GM18499 (cell line): Measurements from ENCODE around the gene PIK3C3.

Experiments used
- ATAC-seq: cut with Tn5 transposase; IDR thresholded peaks from one replicate; pipeline ENCODE4 v1.9.1; 2021; ENCODE audit warnings: moderate number of reproducible peaks; ENCODE audit not compliant: insufficient read depth, unreplicated experiment

Gene PIK3C3

GRCh38 chr18:41954827-41955613 is at the start of gene PIK3C3:
TSS of gene PIK3C3 (plus strand) at chr18:41955234. CDS start at chr18:41955292, 58 bp downstream.
- ATAC-seq = peak; percentile 91

DNA sequence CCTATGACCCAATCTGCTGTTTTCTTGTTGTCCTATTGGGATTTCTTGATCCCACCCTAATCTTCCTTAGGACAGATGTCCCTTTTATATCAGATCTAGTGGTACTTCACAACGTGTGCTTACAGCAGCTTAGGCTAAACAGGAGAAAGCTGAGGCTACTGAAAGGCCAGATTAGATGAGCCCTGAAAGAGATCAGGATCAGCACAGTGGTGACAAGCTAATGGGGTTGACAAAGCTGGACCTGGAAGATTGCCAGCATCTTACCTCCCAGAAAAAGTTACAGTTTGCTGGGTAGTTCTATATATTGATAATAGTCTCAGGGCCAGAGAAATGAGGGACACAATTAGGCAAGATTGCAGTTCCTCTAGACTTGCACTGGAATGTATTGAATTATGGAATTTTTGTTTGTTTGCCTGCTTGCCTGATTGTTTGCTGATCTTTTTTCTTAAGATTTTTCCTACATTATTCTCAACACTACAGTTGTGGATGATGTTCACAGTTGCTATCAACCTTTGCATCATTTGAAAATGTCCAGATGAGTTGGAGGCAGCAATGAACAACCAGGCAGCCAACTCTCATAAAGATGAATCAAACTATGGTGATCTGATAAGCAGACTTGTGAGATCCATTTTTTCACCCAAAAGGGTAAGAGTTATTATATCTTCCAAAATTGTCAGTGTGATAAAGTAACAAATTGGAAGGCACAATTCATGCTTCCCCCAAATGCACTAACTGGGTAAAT is 49.1 kb upstream of the PIK3C3 start:
- ATAC-seq = no peak

- ATAC-seq = peak; percentile 74
These were observed 48.4 kb upstream of the PIK3C3 start for GRCh38 chr18:41906528-41907146.

- ATAC-seq = no peak
These were observed 37.9 kb upstream of the PIK3C3 start for GRCh38 chr18:41917181-41917580.

GRCh38 chr18:41921770-41922169 is 33.3 kb upstream of the PIK3C3 start:
- ATAC-seq = no peak

GRCh38 chr18:41922176-41922575 is 32.9 kb upstream of the PIK3C3 start:
- no peak for ATAC-seq

- no peak for ATAC-seq
These were observed 32.2 kb upstream of the PIK3C3 start for GRCh38 chr18:41922841-41923240.

GRCh38 chr18:41923446-41923845 is 31.6 kb upstream of the PIK3C3 start:
- ATAC-seq = no peak

DNA sequence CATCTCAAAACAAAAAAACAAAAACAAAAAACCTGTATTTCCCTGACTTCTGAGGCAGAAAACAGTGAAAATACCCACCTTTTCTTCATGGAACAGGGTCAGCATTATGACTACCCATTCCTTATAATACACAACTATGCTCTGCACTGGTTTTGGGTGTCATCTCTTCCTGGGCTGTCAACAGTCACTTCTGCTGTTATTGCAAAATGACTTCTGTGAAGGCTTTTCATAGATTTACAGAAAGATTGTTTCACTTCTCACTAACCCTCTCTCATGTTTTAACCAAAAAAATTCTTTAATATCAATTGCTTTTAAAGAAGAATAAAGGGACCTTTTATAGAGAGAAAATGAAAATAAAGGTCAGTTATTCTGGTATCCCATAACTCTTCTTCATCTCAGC is 26.5 kb upstream of the PIK3C3 start:
- no peak for ATAC-seq

DNA sequence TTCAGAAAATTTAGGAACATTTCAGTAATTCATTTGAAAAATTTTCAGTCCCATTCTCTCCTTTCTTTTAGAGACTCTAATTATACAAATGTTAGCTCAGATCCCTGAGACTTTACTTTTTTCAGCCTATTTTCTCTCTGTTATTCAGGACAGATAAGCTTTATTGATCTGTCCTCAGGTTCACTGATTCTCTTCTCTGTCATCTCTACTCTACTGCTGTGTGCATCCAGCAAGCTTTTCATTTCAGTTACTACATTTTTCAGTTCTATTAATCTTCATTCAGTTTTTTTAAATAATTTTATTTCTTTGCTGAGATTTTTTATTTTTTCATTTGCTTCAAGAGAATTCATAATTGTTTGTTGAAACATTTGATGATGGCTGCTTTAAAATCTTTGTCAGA is 22.1 kb upstream of the PIK3C3 start:
- no peak for ATAC-seq

DNA sequence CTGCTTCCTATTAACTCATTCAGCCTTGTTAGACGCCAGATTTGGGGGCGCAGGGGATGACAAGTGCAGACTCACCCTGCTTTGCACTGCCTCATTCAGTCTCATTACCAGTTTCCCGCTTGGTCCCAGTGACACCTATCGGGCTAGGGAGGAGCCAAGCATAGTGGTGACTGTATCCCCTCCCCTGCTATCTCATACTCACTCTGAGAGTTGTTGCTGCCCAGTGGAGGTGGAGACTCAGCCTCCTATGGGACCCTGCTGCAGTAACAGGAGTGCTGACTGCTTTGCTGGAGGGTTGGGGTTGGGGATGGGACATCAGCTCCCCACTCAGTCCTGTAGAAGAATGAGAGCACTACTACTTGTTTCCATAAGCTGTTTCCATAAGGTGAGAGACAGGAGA is 21.3 kb upstream of the PIK3C3 start:
- ATAC-seq = no peak

DNA sequence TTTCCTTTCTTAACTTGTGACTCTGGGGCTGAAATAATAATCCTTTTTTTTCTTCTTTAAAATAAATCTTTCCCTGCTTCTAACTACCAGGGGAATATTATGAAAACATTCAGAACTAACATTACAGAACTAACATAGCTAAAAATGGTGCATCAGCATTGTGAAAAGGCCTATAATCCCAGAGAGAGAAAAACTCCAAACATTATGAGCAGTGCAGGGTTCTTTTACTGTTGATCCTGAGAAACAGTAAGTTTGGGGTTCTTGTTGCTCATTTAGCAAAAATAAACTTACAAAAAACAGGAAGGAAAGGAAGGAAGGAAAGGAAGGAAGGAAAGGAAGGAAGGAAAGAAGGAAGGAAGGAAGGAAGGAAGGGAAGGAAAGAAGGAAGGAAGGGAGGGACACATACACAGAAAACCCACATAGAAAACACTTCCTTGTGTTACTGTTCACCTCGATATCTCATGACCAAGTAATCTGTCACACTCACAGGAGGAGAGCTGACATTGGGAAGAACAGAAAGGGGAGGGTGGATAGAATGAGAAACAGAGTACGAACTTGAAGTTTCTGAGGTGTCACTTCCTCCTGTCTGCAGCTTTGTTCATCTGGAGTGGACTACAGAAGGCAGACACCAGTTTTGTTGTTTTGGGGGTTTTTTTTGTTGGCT is 18.4 kb upstream of the PIK3C3 start:
- peak; percentile 57 for ATAC-seq

DNA sequence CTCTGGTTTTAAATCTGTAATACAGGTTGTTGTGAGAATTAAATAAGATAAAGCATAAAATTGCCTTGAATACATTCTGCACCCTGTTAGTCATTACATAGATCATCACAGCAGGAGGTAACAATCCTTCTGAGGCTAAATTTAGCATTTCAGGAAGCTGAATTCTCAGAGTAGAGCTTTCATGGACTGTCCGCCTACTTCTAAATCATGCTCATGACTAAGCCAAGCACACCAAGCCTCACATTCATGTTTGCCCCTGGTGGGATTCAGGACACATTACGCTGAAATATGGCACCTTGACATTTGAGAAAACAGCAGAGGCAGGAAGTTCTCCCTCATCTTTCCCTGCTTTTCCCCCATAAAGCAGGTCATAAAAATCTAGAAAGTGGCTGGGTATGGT is 16.6 kb upstream of the PIK3C3 start:
- no peak for ATAC-seq

DNA sequence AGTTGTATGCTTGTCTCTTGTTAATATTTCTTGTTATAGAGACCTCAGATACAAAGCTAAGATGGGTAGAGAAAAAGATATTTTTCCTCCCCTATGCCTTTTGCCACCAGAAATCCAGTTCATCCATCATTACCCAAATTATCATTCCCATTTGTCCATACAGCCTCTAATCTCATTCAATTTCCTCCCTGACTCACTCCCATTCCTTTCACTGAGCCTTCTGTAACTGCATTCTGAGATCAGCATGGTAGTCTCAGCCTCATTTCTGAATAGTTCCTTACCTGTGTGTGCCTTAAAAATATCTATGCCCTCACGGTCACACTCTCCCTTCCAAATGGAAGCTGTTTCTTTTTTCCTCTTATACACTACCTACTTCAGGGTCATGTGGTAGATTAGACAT is 15.7 kb upstream of the PIK3C3 start:
- ATAC-seq = no peak

- no peak for ATAC-seq
These were observed 14.4 kb upstream of the PIK3C3 start for GRCh38 chr18:41940506-41941215.

GRCh38 chr18:41942254-41942653 is 12.8 kb upstream of the PIK3C3 start:
- ATAC-seq = no peak

DNA sequence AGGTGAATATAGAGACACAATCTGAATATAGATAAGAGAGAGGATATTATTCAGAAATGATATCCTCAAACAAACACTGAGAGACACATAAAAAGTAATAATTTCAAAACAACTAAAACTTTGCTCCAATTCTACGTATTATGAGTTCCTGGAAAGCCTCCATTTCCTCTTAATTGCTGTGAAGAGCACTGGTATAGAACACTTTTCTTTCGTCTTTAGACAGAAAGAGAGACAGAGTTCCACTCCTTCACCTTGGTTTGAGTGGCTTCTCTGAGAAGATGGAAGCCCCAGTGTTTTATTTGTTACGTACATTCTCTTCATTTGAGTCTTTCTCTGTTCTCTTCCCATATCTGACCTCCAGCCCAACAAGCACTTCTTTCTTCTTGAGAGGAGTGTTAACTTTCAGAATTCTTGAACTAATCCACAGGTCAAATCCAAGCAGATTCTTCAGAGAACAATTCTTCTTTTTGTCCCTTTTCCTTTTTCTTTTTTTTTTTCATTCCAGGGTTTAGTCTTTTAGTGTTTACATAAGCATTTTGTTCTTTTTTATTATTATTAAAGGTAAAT is 6.4 kb upstream of the PIK3C3 start:
- ATAC-seq = no peak

- ATAC-seq = no peak
These were observed 5.7 kb upstream of the PIK3C3 start for GRCh38 chr18:41949206-41949920.

DNA sequence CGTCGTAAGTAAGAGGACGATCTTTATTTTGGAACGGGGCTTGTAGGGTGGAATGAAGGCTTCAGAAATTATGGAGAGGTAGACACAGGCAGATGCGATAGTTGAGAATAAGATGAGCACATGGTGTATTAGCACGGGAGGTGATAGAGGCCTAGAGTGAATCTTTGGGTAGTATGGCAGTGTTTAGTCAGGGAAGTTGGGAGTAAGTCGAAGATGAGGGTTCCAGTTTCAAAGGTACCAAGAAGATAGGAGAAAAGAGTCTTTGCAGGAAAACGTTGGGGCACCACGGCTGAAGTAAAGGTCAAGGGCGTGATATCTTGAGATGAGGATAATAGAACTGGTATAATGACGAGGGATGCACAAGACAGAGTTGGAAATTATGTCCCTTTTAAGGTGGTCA is 654 bp downstream of the PIK3C3 start:
- ATAC-seq = no peak
